HG02870 (cell line): Measurements from ENCODE around the gene EPHB3.
"Not testable (repeated sequence)": the region's sequence is repeated elsewhere in the genome, so short reads cannot be mapped to it uniquely, and the experiment has no call there.

Source experiments
- ATAC-seq: cut with Tn5 transposase; IDR thresholded peaks from one replicate; pipeline ENCODE4 v1.9.1; 2021; ENCODE audit warnings: mild to moderate bottlenecking, moderate library complexity; ENCODE audit not compliant: unreplicated experiment

EPHB3 gene

GRCh38 chr3:184597829-184598573 is 36.4 kb downstream of the EPHB3 start:
- ATAC-seq: no peak

- ATAC-seq: no peak
Observed at GRCh38 chr3:184598574-184598927, 37.0 kb downstream of the EPHB3 start.

GRCh38 chr3:184599143-184599542 is 37.6 kb downstream of the EPHB3 start:
- ATAC-seq: no peak

GRCh38 chr3:184600685-184601377 is 39.2 kb downstream of the EPHB3 start:
- no peak for ATAC-seq

GRCh38 chr3:184601576-184602371 is 40.2 kb downstream of the EPHB3 start:
- ATAC-seq: no peak

GRCh38 chr3:184602372-184603150 is 41.0 kb downstream of the EPHB3 start:
- ATAC-seq: no peak

GRCh38 chr3:184603151-184604030 is 41.8 kb downstream of the EPHB3 start:
- ATAC-seq: no peak

- ATAC-seq: no peak
Observed at GRCh38 chr3:184604039-184604601, 42.5 kb downstream of the EPHB3 start.

GRCh38 chr3:184604615-184605290 is 43.2 kb downstream of the EPHB3 start:
- ATAC-seq: no peak

- no peak for ATAC-seq
Observed at GRCh38 chr3:184608209-184608608, 46.6 kb downstream of the EPHB3 start.

GRCh38 chr3:184609476-184610244 is 48.1 kb downstream of the EPHB3 start:
- no peak for ATAC-seq

GRCh38 chr3:184610245-184610871 is 48.8 kb downstream of the EPHB3 start:
- no peak for ATAC-seq

- ATAC-seq: no peak
Observed at GRCh38 chr3:184611607-184612281, 50.2 kb downstream of the EPHB3 start.

- no peak for ATAC-seq
Observed at GRCh38 chr3:184615396-184615795, 53.8 kb downstream of the EPHB3 start.

GRCh38 chr3:184616436-184616835 is 54.9 kb downstream of the EPHB3 start:
- ATAC-seq: no peak

GRCh38 chr3:184617306-184617705 is 55.7 kb downstream of the EPHB3 start:
- not testable (repeated sequence) for ATAC-seq

- ATAC-seq: no peak
Observed at GRCh38 chr3:184618811-184619210, 57.2 kb downstream of the EPHB3 start.
